Common myeloid progenitor, CD34-positive (primary cell): ENCODE results near the gene SPAG6.

ENCODE experiments used
- CTCF ChIA-PET: fragments of 350-600 bp; sonication (Branson Sonifier 250); formaldehyde crosslinking; loops from one replicate; lab custom pipeline; 2021; ENCODE audit warnings: antibody characterized with exemption; lab: Charles Lee
- POLR2A ChIA-PET: fragments of 350-600 bp; sonication (Branson Sonifier 250); formaldehyde crosslinking; loops from one replicate; lab custom pipeline; 2021; ENCODE audit warnings: antibody characterized with exemption; lab: Charles Lee
- DNase-seq, 3 donors: peaks; one replicate each; pipeline versions ENCODE4 v3.0.0 to v3.0.0-alpha.2; 2013
- H3K27ac ChIP-seq, 2 experiments: 1 replicate in 1 of 2; 2 replicates in 1 of 2; pipeline ENCODE4 v1.7.0; 2013; ENCODE audit warnings: inconsistent platforms in 2 of 2, low read length in 2 of 2, mild to moderate bottlenecking in 2 of 2, low read depth in 1 of 2, moderate library complexity in 1 of 2; ENCODE audit not compliant: severe bottlenecking in 2 of 2, insufficient read depth in 1 of 2, poor library complexity in 1 of 2
- H3K27me3 ChIP-seq, 5 experiments: replicated peaks in 2 of 5; 1 replicate in 3 of 5; 2 replicates in 2 of 5; pipeline versions ENCODE4 v1.6.1 to v1.7.0; 2013; ENCODE audit warnings: low read length in 4 of 5, mild to moderate bottlenecking in 2 of 5, moderate library complexity in 2 of 5, inconsistent platforms in 1 of 5; ENCODE audit not compliant: insufficient read depth in 5 of 5, control insufficient read depth in 4 of 5
- H3K36me3 ChIP-seq, 4 experiments: 1 replicate in 2 of 4; 2 replicates in 2 of 4; pipeline versions ENCODE4 v1.6.1 to v1.7.0; 2013; ENCODE audit warnings: low read length in 3 of 4, control low read depth in 1 of 4, mild to moderate bottlenecking in 1 of 4; ENCODE audit not compliant: control insufficient read depth in 4 of 4, insufficient read depth in 4 of 4
- H3K4me1 ChIP-seq, 4 experiments: 1 replicate in 3 of 4; 2 replicates in 1 of 4; pipeline versions ENCODE4 v1.6.1 to v1.7.1; 2013; ENCODE audit warnings: low read length in 3 of 4, mild to moderate bottlenecking in 3 of 4, control low read depth in 1 of 4, inconsistent platforms in 1 of 4, moderate library complexity in 1 of 4; ENCODE audit not compliant: control insufficient read depth in 4 of 4, insufficient read depth in 4 of 4; ENCODE audit errors: control extremely low read depth in 1 of 4
- H3K4me3 ChIP-seq, 7 experiments: 1 replicate in 4 of 7; 2 replicates in 3 of 7; pipeline versions ENCODE4 v1.5.1 to v1.7.0; 2013; ENCODE audit warnings: mild to moderate bottlenecking in 7 of 7, low read length in 6 of 7, moderate library complexity in 6 of 7, inconsistent platforms in 2 of 7, low read depth in 2 of 7, control low read depth in 1 of 7; ENCODE audit not compliant: insufficient read depth in 4 of 7, control insufficient read depth in 1 of 7; ENCODE audit errors: extremely low read depth in 1 of 7
- H3K9me3 ChIP-seq, 5 experiments: 1 replicate in 4 of 5; 2 replicates in 1 of 5; pipeline versions ENCODE4 v1.6.1 to v1.7.1; 2013; ENCODE audit warnings: low read length in 4 of 5, mild to moderate bottlenecking in 2 of 5, inconsistent platforms in 1 of 5, low read depth in 1 of 5, moderate library complexity in 1 of 5; ENCODE audit not compliant: control insufficient read depth in 4 of 5, insufficient read depth in 2 of 5; ENCODE audit errors: control extremely low read depth in 1 of 5
- WGBS: methylation state at CpG from one replicate; pipeline ENCODE4 v1.1.5; 2013; ENCODE audit not compliant: insufficient coverage; 5-methylcytosine and 5-hydroxymethylcytosine counted together

Gene SPAG6

GRCh38 chr10:22334414-22335172 lies 10.7 kb upstream of the SPAG6 start:
- H3K27ac ChIP-seq, result no peak overlapping the region
- peaks cover 11 to 53% (median 25%) of the 10 kb centered on the region in 5 experiments for H3K27me3 ChIP-seq

DNA sequence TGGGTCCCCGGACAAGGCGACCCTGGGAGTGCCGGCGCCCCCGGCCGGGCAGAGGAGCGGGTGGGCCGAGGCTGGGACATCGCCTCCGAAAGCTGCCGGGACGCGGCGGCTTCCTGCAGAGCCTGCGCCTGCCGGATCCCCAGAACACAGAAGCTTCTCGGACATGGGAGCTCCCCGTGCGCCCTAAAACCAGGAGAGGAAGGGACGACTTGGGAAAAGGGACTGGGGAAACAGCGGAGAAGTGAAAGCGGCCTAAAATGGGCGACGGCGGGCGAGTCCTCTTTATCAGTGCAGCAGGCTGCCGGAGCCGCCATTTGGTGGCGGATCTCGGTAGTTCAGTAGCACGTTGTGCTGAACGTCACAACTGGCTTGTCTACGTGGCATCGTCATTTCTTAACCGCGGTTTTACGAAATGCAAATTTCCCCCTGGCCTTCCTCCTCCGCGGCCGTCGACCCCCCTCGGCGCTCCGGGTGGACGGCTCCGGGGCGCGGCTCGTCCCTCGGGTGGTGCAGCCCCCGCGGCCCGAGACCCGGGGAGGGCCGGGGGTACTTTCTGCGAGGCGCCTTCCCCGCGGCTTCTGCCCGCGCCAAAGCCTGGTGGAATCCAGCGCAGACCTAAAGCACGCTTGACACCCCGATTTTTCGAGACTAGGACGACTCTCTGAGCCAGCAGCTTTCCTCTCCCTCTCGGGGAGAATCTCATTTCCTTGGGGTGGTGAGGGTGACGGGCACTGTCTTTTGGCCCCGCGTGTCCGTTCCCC lies 9.9 kb upstream of the SPAG6 start:
- ChIA-PET CTCF (interaction anchor here (0.8 kb wide), 1 partner anchor 9 kb away, joined by 5 read pairs; no protein-coding TSS in a partner anchor), POLR2A (no interaction called here)
- no peaks in the 10 kb centered on the region for H3K36me3 ChIP-seq
- WGBS, result 1% methylated on average over 54 of the region's 71 CpGs
- H3K27ac ChIP-seq, result no peak overlapping the region
- H3K4me1 ChIP-seq, result peaks cover 18 to 52% (median 42%) of the 10 kb centered on the region in 4 experiments
- H3K4me3 ChIP-seq, result peak overlapping the region; percentile 12 to 75 (median 57)
- H3K9me3 ChIP-seq, result peaks cover 0 to 11% (median 4%) of the 10 kb centered on the region in 5 experiments
- peak; percentile 90 to 95 (median 94) for DNase-seq
- H3K27me3 ChIP-seq, result peaks cover 11 to 54% (median 25%) of the 10 kb centered on the region in 5 experiments

More at GRCh38 chr10:22334414-22335172, 10.7 kb upstream of the SPAG6 start:
- CTCF ChIA-PET, result interaction anchor here (0.8 kb wide), 1 partner anchor 8 kb away, joined by 5 read pairs; no protein-coding TSS in a partner anchor
- H3K36me3 ChIP-seq, result peaks cover 0 to 6% (median 3%) of the 10 kb centered on the region in 4 experiments
- DNase-seq, result peak in 2 of 3 donors; percentile 57 to 60
- H3K4me1 ChIP-seq, result peaks cover 14 to 49% (median 36%) of the 10 kb centered on the region in 4 experiments
- peak overlapping the region; percentile 10 to 75 (median 57) for H3K4me3 ChIP-seq
- peaks cover 0 to 11% (median 4%) of the 10 kb centered on the region in 5 experiments for H3K9me3 ChIP-seq
- 26% methylated on average over 68 of the region's 73 CpGs for WGBS
- POLR2A ChIA-PET, result no interaction called here

GRCh38 chr10:22338185-22338900 lies 7.0 kb upstream of the SPAG6 start:
- Histone ChIP-seq H3K27ac (no peak overlapping the region), H3K27me3 (peaks cover 18 to 74% (median 42%) of the 10 kb centered on the region in 5 experiments), H3K4me3 (peak overlapping the region in 1 of 7 experiments; percentile 34), H3K9me3 (peaks cover 0 to 11% (median 4%) of the 10 kb centered on the region in 5 experiments), H3K4me1 (peaks cover 19 to 52% (median 47%) of the 10 kb centered on the region in 4 experiments), H3K36me3 (no peaks in the 10 kb centered on the region)
- DNase-seq, result peak in 1 of 3 donors; percentile 18
- ChIA-PET POLR2A (interaction anchor here (0.6 to 1.0 kb wide), 2 partner anchors 17 to 71 kb away, joined by 3 read pairs; partner anchors contain the start of gene BMI1), CTCF (interaction anchor here (0.9 kb wide), 1 partner anchor 79 kb away, joined by 3 read pairs; no protein-coding TSS in a partner anchor)
- WGBS, result 27% methylated on average over 2 of the region's 9 CpGs

- no peak for DNase-seq
- H3K36me3 ChIP-seq, result no peaks in the 10 kb centered on the region
- H3K9me3 ChIP-seq, result peaks cover 0 to 8% (median 4%) of the 10 kb centered on the region in 5 experiments
- CTCF ChIA-PET, result interaction anchor here (0.9 kb wide), 1 partner anchor 80 kb away, joined by 3 read pairs; no protein-coding TSS in a partner anchor
- H3K4me3 ChIP-seq, result no peak overlapping the region
- peaks cover 19 to 80% (median 47%) of the 10 kb centered on the region in 5 experiments for H3K27me3 ChIP-seq
- H3K27ac ChIP-seq, result no peak overlapping the region
- peaks cover 14 to 46% (median 41%) of the 10 kb centered on the region in 4 experiments for H3K4me1 ChIP-seq
- POLR2A ChIA-PET, result no interaction called here
Measured at GRCh38 chr10:22338931-22339330, 6.4 kb upstream of the SPAG6 start.

DNA sequence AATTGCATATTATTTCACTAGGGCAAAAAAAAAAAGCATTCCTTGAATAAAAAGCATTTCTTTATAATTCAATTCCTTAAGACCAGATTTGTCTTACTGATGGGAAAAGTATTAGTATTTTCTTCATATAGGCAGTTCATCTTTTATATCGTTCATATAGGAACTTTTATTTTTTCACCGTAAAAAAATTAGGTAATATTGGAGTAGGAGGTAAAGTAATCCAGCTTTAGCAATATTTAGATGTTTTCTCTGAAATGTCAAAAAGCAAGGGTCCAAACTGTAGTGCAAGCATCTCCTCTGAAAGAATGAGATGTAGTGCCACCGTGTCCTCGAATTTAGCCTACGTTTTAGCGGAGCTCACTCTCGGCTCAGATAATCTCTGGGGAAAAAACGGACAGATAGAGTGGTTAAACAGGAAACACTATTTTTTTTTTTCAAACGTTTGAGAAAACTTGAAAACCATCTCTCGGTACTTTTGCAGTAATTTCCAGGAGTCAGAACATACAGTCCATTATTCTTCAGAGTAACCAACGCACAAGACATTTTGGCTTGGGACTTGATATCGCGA lies 5.5 kb upstream of the SPAG6 start:
- Histone ChIP-seq H3K36me3 (no peaks in the 10 kb centered on the region), H3K27me3 (peaks cover 25 to 83% (median 56%) of the 10 kb centered on the region in 5 experiments), H3K4me3 (peak overlapping the region; percentile 68 to 89 (median 80)), H3K9me3 (peaks cover 0 to 3% (median 0%) of the 10 kb centered on the region in 5 experiments), H3K4me1 (peaks cover 14 to 40% (median 35%) of the 10 kb centered on the region in 4 experiments), H3K27ac (peak overlapping the region; percentile 66 to 80)
- ChIA-PET CTCF (interaction anchor here (1.0 to 1.9 kb wide), 3 partner anchors 24 to 346 kb away, joined by 5 to 7 read pairs (median 5); partner anchors contain the start of gene COMMD3), POLR2A (interaction anchor here (0.6 to 1.7 kb wide), 4 partner anchors 15 to 97 kb away, joined by 3 to 5 read pairs (median 3); no protein-coding TSS in a partner anchor)
- DNase-seq, result no peak
- WGBS, result 0% methylated on average over 12 of the region's 13 CpGs
